Heart left ventricle (tissue), 16 donors: ENCODE results near the gene TMPRSS7. TPM values are rescaled to one million over a fixed set of nuclear protein-coding genes. Genes with fewer than 3 reads are reported as not detected.

Source experiments
- ATAC-seq, 4 donors: fragments of 200-7000 bp; cut with Tn5 transposase; one replicate each; pipeline ENCODE4 v1.9.1; 2020 to 2022; ENCODE audit warnings: moderate library complexity in 4 of 4, mild to moderate bottlenecking in 3 of 4, moderate number of reproducible peaks in 1 of 4
- DNase-seq, 5 donors: peaks; one replicate each; pipeline ENCODE4 v3.0.0-alpha.2; 2020
- H3K27ac ChIP-seq, 12 donors: fragments of 200-600 bp; sonication (generic) in 4 of 12; one replicate each; pipeline versions ENCODE4 v1.5.0 to v1.8.0; 2016 to 2022; ENCODE audit warnings: mild to moderate bottlenecking in 2 of 12
- H3K27me3 ChIP-seq, 9 donors: fragments of 200-600 bp; sonication (generic) in 2 of 9; one replicate each; pipeline versions ENCODE4 v1.5.1 to v1.8.0; 2016 to 2022; ENCODE audit warnings: mild to moderate bottlenecking in 3 of 9
- H3K36me3 ChIP-seq, 9 donors: fragments of 200-600 bp; sonication (generic) in 2 of 9; one replicate each; pipeline versions ENCODE4 v1.5.0 to v1.8.0; 2018 to 2022; ENCODE audit warnings: mild to moderate bottlenecking in 2 of 9
- H3K4me1 ChIP-seq, 12 donors: fragments of 200-600 bp; sonication (generic) in 4 of 12; one replicate each; pipeline versions ENCODE4 v1.5.0 to v1.8.0; 2016 to 2022; ENCODE audit warnings: mild to moderate bottlenecking in 3 of 12
- H3K4me3 ChIP-seq, 12 donors: fragments of 200-600 bp; sonication (generic) in 4 of 12; one replicate each; pipeline versions ENCODE4 v1.5.0 to v1.8.0; 2017 to 2022; ENCODE audit warnings: mild to moderate bottlenecking in 9 of 12, moderate library complexity in 4 of 12
- H3K9me3 ChIP-seq, 12 donors: fragments of 200-600 bp; sonication (generic) in 4 of 12; one replicate each; pipeline versions ENCODE4 v1.5.0 to v1.8.0; 2016 to 2022; ENCODE audit warnings: mild to moderate bottlenecking in 1 of 12
- POLR2A ChIP-seq, 2 donors: fragments of 450-650 bp; IDR thresholded peaks; one replicate each; pipeline ENCODE4 v1.6.1; 2017; ENCODE audit warnings: antibody characterized with exemption in 2 of 2, mild to moderate bottlenecking in 2 of 2, moderate library complexity in 2 of 2
- WGBS, 4 donors: extraction: QIAGEN DNeasy Blood & Tissue Kit in 2 of 4; methylation state at CpG; one replicate each; pipeline versions ENCODE4 v1.1.5 to v1.1.7; 2013 to 2018; 5-methylcytosine and 5-hydroxymethylcytosine counted together
- intact Hi-C, 10 donors: fragments of 100-400 bp; cut with DNase I; formaldehyde crosslinking; loops; one replicate each; pipeline versions ENCODE4 v1.11.1 to v1.14.2; 2022
- long read RNA-seq, 3 donors: library from polyadenylated mRNA; unstranded; transcript quantifications; one replicate each; pipeline ENCODE4 v2.0.0, GENCODE V29; 2020 to 2021
- polyA plus RNA-seq, 2 donors: library from polyadenylated mRNA; stranded (reverse); fragments of 200-250 nt; gene quantifications; one replicate each; pipeline ENCODE4 v1.2.3, GENCODE V29; 2013
- total RNA-seq, 9 donors: library from RNA; depleted of rRNA in 2 of 9; stranded (reverse); fragments of >200 nt in 2 of 9; fragmentation: NEBNext Ultra II Directional in 3 of 9; extraction: Animal tissue kit (Norgen Biotek cat#: 25700) in 3 of 9; gene quantifications; one replicate each; pipeline versions ENCODE4 v1.1.0 to v1.2.4, GENCODE V29; 2016 to 2023
- TF ChIP-seq, protein P1 (sequence below), 12 donors: fragments of 200-600 bp; sonication (generic) in 4 of 12; IDR thresholded peaks; one replicate each; pipeline versions ENCODE4 v1.5.0 to v1.8.0; 2018 to 2022; ENCODE audit warnings: antibody characterized with exemption in 12 of 12, mild to moderate bottlenecking in 5 of 12
- donor health status: ischemic (EF 13 %, LVEDD 7.1; RV severe dilation, severe dysfunction).
- donor health status: healthy with polysubstance abuse.
- donor health status: DM: no; HTN: yes; CAD: no.
- donor health status: DM: no; HTN: no; CAD: no.
- donor health status: ischemic (EF 25% LVEDD 6.9; RV normal size, moderate dysfunction).
- donor health status: ischemic (EF 25% LVEDD 5.7; RV mildly dilated, moderate dysfunction).
- donor health status: healthy.
- donor health status: DM: yes; HTN: yes; CAD: no.
- donor health status: ischemic (EF 35%, LVEDD 5.7; RV mildly dilated, moderate dysfunction).
- donor health status: nonischemic (EF 11% LVEDD 7.7; RV severe dilation, severe dysfunction).
- donor health status: DM: yes; HTN: yes; CAD: no.
- donor health status: PGD.
- donor health status: ischemic (EF 29% LVEDD 5.4; RV normal size, mild dysfunction).
- donor health status: nonischemic (EF 23%, LVEDD 6.1; RV moderate dilation, normal function).

Gene TMPRSS7, protein sequence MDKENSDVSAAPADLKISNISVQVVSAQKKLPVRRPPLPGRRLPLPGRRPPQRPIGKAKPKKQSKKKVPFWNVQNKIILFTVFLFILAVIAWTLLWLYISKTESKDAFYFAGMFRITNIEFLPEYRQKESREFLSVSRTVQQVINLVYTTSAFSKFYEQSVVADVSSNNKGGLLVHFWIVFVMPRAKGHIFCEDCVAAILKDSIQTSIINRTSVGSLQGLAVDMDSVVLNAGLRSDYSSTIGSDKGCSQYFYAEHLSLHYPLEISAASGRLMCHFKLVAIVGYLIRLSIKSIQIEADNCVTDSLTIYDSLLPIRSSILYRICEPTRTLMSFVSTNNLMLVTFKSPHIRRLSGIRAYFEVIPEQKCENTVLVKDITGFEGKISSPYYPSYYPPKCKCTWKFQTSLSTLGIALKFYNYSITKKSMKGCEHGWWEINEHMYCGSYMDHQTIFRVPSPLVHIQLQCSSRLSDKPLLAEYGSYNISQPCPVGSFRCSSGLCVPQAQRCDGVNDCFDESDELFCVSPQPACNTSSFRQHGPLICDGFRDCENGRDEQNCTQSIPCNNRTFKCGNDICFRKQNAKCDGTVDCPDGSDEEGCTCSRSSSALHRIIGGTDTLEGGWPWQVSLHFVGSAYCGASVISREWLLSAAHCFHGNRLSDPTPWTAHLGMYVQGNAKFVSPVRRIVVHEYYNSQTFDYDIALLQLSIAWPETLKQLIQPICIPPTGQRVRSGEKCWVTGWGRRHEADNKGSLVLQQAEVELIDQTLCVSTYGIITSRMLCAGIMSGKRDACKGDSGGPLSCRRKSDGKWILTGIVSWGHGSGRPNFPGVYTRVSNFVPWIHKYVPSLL
- total RNA-seq (not detected), polyA plus RNA-seq (not detected)
- long read RNA-seq, donor 1: 0 reads
- long read RNA-seq, donor 2: 0 reads
- long read RNA-seq, donor 3: 0 reads

DNA sequence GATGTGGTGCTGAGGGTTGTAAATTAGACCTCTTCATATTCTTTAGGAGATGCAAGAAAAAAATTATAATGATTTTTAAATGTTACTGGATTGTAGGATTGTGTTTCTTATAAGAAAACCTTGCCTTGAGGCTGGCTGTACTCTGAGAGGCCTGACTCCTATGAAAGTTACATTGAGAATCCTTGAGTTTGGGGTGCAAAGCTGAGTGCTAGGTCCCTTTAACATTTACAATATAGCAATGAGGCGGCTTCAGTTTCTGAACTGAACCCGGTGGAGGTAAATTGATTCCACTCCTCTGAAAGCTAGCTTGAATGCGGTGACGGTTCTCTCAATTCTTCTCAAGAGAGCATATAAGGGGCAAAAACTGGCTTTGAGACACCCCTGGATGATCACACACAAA lies at the start of gene TMPRSS7:
TSS of gene TMPRSS7 (plus strand) at position 301 of the 400 bp plus-strand sequence. CDS start 110 bp downstream, outside the sequence.
- H3K4me1 ChIP-seq: peaks cover 0 to 10% (median 0%) of the 10 kb centered on the region in 12 donors
- ATAC-seq (no peak), DNase-seq (no peak)
- H3K27ac ChIP-seq: no peak within 1 kb of the TSS
- peaks cover 0 to 6% (median 0%) of the 10 kb centered on the region in 12 donors for H3K9me3 ChIP-seq
- intact Hi-C loops: no loop called here
- no peak within 1 kb of the TSS for H3K4me3 ChIP-seq
- TF ChIP-seq POLR2A (IDR thresholded peaks at IDR 0.05): no peak
- TF ChIP-seq, protein P1, sequence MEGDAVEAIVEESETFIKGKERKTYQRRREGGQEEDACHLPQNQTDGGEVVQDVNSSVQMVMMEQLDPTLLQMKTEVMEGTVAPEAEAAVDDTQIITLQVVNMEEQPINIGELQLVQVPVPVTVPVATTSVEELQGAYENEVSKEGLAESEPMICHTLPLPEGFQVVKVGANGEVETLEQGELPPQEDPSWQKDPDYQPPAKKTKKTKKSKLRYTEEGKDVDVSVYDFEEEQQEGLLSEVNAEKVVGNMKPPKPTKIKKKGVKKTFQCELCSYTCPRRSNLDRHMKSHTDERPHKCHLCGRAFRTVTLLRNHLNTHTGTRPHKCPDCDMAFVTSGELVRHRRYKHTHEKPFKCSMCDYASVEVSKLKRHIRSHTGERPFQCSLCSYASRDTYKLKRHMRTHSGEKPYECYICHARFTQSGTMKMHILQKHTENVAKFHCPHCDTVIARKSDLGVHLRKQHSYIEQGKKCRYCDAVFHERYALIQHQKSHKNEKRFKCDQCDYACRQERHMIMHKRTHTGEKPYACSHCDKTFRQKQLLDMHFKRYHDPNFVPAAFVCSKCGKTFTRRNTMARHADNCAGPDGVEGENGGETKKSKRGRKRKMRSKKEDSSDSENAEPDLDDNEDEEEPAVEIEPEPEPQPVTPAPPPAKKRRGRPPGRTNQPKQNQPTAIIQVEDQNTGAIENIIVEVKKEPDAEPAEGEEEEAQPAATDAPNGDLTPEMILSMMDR (IDR thresholded peaks at IDR 0.05): no peak
- no peaks in the 10 kb centered on the region for H3K36me3 ChIP-seq
- no peaks in the 10 kb centered on the region for H3K27me3 ChIP-seq
- 87 to 95% (median 94%) methylated on average over 4 of the region's 4 CpGs for WGBS, 4 donors

DNA sequence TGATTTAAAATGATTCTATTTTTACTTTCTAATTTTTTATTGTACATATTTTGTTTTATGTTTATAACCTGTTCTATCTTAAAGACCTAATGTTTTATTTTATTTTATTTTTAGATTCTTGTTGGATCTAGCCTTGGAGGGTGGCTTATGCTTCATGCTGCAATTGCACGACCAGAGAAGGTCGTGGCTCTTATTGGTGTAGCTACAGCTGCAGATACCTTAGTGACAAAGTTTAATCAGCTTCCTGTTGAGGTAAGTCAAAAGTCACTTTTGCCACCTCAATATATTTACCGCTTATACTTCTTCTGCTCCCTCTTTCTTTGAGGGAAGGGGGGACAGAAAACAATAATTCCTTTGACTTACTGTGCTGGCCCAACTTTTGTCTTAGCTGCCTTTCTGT lies 47.7 kb upstream of the TMPRSS7 start:
- Histone ChIP-seq H3K36me3 (peaks cover 0 to 72% (median 48%) of the 10 kb centered on the region in 9 donors), H3K27me3 (no peaks in the 10 kb centered on the region), H3K9me3 (no peaks in the 10 kb centered on the region), H3K27ac (no peak overlapping the region), H3K4me1 (peaks cover 0 to 20% (median 6%) of the 10 kb centered on the region in 12 donors), H3K4me3 (no peak overlapping the region)
- intact Hi-C loops: loop anchor here in 4 of 10 donors (5.0 kb wide), 1 partner anchor 56 kb away; no protein-coding TSS in a partner anchor
- TF ChIP-seq, protein P1 (IDR thresholded peaks at IDR 0.05): no peak
- TF ChIP-seq POLR2A (IDR thresholded peaks at IDR 0.05): no peak
- 86 to 91% (median 89%) methylated on average over 3 of the region's 3 CpGs for WGBS, 4 donors
- DNase-seq (no peak), ATAC-seq (no peak)

DNA sequence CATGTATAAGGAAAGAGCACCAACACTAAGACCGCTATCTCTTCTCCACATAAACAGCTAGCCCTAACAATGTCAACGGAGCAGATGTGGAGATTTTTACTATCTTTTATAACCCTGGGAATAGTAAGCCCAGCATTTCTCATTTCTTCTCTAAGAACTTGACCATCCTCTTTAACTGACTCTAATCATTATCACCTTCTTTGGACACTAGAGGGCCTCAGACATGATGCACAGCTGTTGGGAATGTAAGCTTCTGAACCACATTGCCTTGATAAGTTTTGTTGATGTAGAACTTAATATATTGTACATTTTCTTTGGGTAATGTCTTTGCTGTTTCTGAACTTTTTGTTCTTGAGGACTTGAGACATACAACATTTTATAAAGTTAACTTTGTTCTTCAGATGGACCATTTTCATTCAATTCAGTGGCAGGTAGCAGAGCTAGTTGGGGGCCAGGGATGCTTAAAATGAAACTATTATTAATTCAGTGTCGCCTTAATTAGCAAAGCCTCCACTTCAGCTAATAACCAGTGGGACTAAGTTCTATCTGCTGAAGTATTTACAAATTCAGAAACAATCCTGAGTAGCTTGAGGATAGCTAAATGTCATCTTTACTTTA lies 45.4 kb upstream of the TMPRSS7 start:
- TF ChIP-seq POLR2A (IDR thresholded peaks at IDR 0.05): no peak
- TF ChIP-seq, protein P1 (IDR thresholded peaks at IDR 0.05): peak; percentile 47 to 81 (median 62)
- Histone ChIP-seq H3K27me3 (no peaks in the 10 kb centered on the region), H3K4me3 (no peak overlapping the region), H3K9me3 (no peaks in the 10 kb centered on the region), H3K36me3 (peaks cover 0 to 78% (median 62%) of the 10 kb centered on the region in 9 donors), H3K27ac (no peak overlapping the region), H3K4me1 (peaks cover 0 to 6% (median 0%) of the 10 kb centered on the region in 12 donors)
- no peak for DNase-seq
- intact Hi-C loops: loop anchor here in 6 of 10 donors (1.0 to 5.0 kb wide), 5 partner anchors 24 to 54 kb away; no protein-coding TSS in a partner anchor
- ATAC-seq: peak; percentile 51 to 85 (median 70)
- 57 to 66% (median 58%) methylated on average over 3 of the region's 3 CpGs for WGBS, 4 donors
